Activated CD8-positive, alpha-beta memory T cell treated with anti-CD3 and anti-CD28 coated beads, Interleukin-2, amount 10 ng/mL, durations not matched to agents 7 days and 5 days (primary cell): ENCODE measurements around the gene GOLGA5. TPM values are rescaled to one million over a fixed set of nuclear protein-coding genes. Genes with fewer than 3 reads are reported as not detected.
A peak's percentile ranks its signal among the peaks of the same experiment; 100 is the strongest.
"Not testable (repeated sequence)": the region's sequence is repeated elsewhere in the genome, so short reads cannot be mapped to it uniquely, and the experiment has no call there.

ENCODE experiments used
- ATAC-seq: fragments of 150-1000 bp; cut with Tn5 transposase; one replicate; pipeline ENCODE4 v1.10.0; 2021; ENCODE audit warnings: moderate library complexity
- CTCF ChIA-PET: fragments of 350-600 bp; sonication (Branson Sonifier 250); formaldehyde crosslinking; loops from one replicate; lab custom pipeline; 2021; ENCODE audit warnings: antibody characterized with exemption; lab: Charles Lee
- DNase-seq: peaks from one replicate; pipeline ENCODE4 v3.0.0-alpha.2; 2020
- H3K27ac Mint-ChIP-seq: one replicate; pipeline ENCODE4 v1.8.0; 2021; ENCODE audit warnings: mild to moderate bottlenecking, mixed read lengths
- H3K27me3 Mint-ChIP-seq: one replicate; pipeline ENCODE4 v1.8.0; 2021; ENCODE audit warnings: mixed read lengths
- H3K36me3 Mint-ChIP-seq: one replicate; pipeline ENCODE4 v1.8.0; 2021; ENCODE audit warnings: mild to moderate bottlenecking, mixed read lengths
- H3K4me1 Mint-ChIP-seq: one replicate; pipeline ENCODE4 v1.8.0; 2021; ENCODE audit warnings: mixed read lengths
- H3K4me3 Mint-ChIP-seq: one replicate; pipeline ENCODE4 v1.8.0; 2021; ENCODE audit warnings: mild to moderate bottlenecking, moderate library complexity, mixed read lengths
- H3K9me3 Mint-ChIP-seq: one replicate; pipeline ENCODE4 v1.8.0; 2022; ENCODE audit warnings: low read depth, mixed read lengths
- total RNA-seq, 2 experiments: library from RNA; stranded (reverse); gene quantifications; one replicate each; pipeline ENCODE4 v1.2.3, GENCODE V29; 2021

Gene GOLGA5
- 10 to 100 TPM; 18.5 to 19.7 TPM for total RNA-seq

DNA sequence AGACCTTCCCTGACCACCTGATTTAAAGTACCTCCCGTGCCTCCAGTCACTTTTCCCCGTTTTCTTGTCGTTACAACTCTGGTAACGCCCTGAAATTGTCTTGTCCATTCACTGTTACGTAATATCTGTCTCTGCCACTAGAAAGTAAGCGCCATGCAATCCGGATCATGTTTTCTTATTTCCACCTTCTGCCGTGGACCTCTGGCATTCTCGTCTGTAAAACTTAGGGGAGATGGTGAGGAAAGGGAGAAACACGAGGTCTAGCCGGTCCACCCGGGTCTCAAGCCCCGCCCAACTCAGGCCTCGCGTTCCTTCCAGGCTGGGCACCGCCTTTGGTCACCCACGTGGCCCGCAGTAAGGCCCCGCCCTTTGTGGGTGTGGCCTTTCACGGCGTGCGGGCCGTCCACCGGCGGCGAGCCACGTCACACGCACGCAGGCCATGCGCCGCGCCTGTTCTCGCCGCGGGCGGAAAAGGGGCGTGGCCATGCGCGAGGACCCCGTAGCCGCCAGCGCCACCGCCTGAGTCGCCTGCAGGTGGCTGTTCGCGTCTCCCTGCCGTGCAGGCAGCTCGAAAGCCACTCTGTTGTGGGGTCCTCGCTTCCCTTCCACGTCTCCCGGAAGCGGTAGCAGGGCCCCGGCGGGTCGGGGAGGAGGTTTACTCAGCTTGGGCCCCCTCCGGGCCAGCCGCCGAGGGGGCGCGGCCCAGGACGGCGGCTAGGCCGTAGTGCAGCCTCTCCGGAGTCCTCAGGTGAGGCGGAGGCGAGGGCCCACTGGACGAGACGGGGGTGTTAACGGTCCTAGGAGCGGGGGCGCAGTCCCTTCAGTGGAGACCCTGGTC, at the start of gene GOLGA5:
GOLGA5 (plus strand) TSS at position 597 of the 838 bp plus-strand sequence. CDS start 3,133 bp downstream, outside the sequence.
- peaks cover 8% of the 10 kb centered on the region for H3K27me3 Mint-ChIP-seq
- peaks cover 10% of the 10 kb centered on the region for H3K9me3 Mint-ChIP-seq
- H3K4me3 Mint-ChIP-seq: peak within 1 kb of the TSS; percentile 97
- peaks cover 34% of the 10 kb centered on the region for H3K4me1 Mint-ChIP-seq
- peaks cover 29% of the 10 kb centered on the region for H3K36me3 Mint-ChIP-seq
- H3K27ac Mint-ChIP-seq: peak within 1 kb of the TSS; percentile 93
- CTCF ChIA-PET: interaction anchor here (1.1 kb wide), 1 partner anchor 17 kb away, joined by 3 read pairs; no protein-coding TSS in a partner anchor
- peak; percentile 99 for DNase-seq
- ATAC-seq: peak; percentile 96

GRCh38 chr14:92747701-92748258, 46.3 kb upstream of the GOLGA5 start:
- Mint-ChIP-seq H3K27me3 (peaks cover 70% of the 10 kb centered on the region), H3K4me1 (peaks cover 31% of the 10 kb centered on the region)
- ATAC-seq: peak; percentile 6

DNA sequence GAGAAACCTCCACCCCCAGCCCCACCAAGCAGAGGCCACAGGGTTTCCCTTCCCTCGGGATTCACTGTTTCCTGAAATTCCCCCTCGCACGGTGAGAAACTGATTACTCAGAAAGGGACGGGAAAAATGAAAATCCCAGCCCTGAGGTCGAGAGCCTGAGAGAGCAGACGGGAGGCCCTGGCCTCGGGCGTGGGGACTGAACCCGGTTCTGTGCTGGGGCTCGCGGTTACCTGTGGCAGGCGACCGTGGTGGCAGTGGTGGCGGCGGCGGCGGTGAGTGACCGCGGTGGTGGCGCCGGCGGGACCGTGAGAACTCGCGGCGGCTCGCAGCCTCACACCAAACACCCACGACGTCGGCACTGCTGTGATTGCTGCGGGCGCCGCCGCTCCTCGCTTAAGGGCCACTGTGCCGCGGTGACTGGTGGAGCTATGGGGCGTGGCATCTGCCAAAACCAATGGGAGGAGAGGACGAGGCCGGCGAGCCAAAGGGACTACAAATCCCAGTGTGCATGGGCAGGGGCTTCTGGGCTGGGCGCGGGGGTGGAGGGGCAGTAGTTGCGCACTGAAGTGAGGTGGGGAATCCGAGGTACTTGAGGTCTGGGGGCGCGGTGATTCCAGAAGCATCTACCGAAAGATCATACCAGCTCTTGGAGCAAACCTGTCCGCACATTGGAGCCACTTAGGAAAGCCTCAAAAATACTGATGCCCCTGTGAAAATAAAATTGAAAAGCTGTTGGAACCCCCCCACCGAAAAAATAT, 45.7 kb upstream of the GOLGA5 start, which contains the start of gene LGMN:
LGMN (minus strand) TSS at position 369 of the 758 bp plus-strand sequence. CDS start 15,841 bp downstream, outside the sequence.
- Mint-ChIP-seq H3K27me3 (peaks cover 74% of the 10 kb centered on the region), H3K36me3 (peaks cover 3% of the 10 kb centered on the region)

More at GRCh38 chr14:92747701-92748258, 46.3 kb upstream of the GOLGA5 start:
- no peak for DNase-seq
- CTCF ChIA-PET: no interaction called here
- no peaks in the 10 kb centered on the region for H3K9me3 Mint-ChIP-seq
- peaks cover 3% of the 10 kb centered on the region for H3K36me3 Mint-ChIP-seq
- peak overlapping the region; percentile 31 for H3K4me3 Mint-ChIP-seq
- H3K27ac Mint-ChIP-seq: no peak overlapping the region

DNA sequence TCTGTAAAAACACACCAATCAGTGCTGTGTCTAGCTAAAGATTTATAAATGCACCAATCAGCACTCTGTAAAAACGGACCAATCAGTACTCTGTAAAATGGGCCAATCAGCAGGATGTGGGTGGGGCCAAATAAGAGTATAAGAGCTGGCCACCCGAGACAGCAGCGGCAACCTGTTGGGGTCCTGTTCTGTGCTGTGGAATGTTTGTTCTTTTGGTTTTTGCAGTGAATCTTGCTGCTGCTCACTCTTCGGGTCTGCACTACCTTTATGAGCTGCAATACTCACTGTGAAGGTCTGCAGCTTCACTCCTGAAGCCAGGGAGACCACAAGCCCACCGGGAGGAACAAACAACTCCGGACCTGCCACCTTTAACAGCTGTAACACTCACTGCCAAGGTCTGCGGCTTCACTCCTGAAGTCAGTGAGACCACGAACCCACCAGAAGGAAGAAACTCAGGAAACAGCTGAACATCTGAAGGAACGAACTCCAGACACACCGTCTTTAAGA, 43.8 kb upstream of the GOLGA5 start:
- not testable (repeated sequence) for H3K9me3 Mint-ChIP-seq, ATAC-seq, H3K36me3 Mint-ChIP-seq, DNase-seq, H3K27ac Mint-ChIP-seq
- peak overlapping the region; percentile 61 for H3K4me3 Mint-ChIP-seq
- CTCF ChIA-PET: interaction anchor here (1.3 to 2.0 kb wide), 2 partner anchors 34 to 37 kb away, joined by 3 to 7 read pairs; no protein-coding TSS in a partner anchor
- H3K4me1 Mint-ChIP-seq: peaks cover 32% of the 10 kb centered on the region
- H3K27me3 Mint-ChIP-seq: peaks cover 73% of the 10 kb centered on the region

More for the DNA sequence above, 45.7 kb upstream of the GOLGA5 start, which contains the start of gene LGMN:
- peaks cover 31% of the 10 kb centered on the region for H3K4me1 Mint-ChIP-seq
- no peak within 1 kb of the TSS for H3K27ac Mint-ChIP-seq
- H3K4me3 Mint-ChIP-seq: peak within 1 kb of the TSS; percentile 31
- no peaks in the 10 kb centered on the region for H3K9me3 Mint-ChIP-seq
- ATAC-seq: peak; percentile 86
- CTCF ChIA-PET: interaction anchor here (0.8 kb wide), 1 partner anchor 23 kb away, joined by 3 read pairs; no protein-coding TSS in a partner anchor
- DNase-seq: peak; percentile 72

DNA sequence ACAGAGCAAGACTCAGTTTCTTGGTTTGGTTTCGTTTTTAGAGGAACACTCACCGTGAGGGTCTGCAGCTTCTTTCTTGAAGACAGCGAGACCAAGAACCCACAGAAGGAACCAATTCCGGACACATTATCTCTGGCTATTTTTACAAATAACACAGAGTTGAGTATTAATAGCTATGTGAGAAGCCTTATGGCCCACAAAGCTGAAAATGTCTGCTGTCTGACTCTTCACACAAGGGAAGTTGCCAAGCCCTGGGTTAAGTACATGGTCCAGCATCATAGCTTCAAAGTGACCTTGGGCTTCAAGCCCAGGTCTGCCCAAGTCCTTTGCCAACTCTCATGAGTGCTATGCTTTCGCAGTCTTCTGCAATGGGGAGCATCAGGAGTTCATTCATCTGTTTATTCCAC, 43.1 kb upstream of the GOLGA5 start:
- peaks cover 66% of the 10 kb centered on the region for H3K27me3 Mint-ChIP-seq
- CTCF ChIA-PET: interaction anchor here (0.7 to 2.0 kb wide), 3 partner anchors 33 to 43 kb away, joined by 3 to 7 read pairs (median 3); no protein-coding TSS in a partner anchor
- H3K27ac Mint-ChIP-seq: no peak overlapping the region
- H3K36me3 Mint-ChIP-seq: peaks cover 3% of the 10 kb centered on the region
- H3K4me3 Mint-ChIP-seq: peak overlapping the region; percentile 61
- H3K4me1 Mint-ChIP-seq: peaks cover 35% of the 10 kb centered on the region
- DNase-seq (no peak), ATAC-seq (no peak)
- H3K9me3 Mint-ChIP-seq: no peaks in the 10 kb centered on the region

DNA sequence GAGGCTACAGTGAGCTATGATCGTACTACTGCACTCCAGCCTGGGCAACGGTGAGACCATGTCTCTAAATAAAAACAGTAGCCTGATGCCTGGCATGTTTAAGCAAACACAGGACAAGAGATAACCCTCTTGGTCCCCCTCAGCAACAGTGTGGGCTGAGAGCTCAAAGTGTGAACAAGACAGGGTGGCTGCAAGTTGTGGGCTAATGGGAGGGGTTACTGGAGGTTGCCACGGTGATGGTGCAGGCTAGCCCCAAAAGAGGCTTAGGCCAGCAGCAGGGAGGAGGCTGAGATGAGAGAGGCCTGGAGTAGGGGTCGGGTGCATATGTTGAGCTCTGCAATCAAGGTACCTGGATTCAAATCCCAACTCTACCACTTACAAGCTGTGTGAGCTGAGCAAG, 42.3 kb upstream of the GOLGA5 start:
- Mint-ChIP-seq H3K36me3 (peaks cover 3% of the 10 kb centered on the region), H3K9me3 (no peaks in the 10 kb centered on the region), H3K27ac (no peak overlapping the region), H3K27me3 (peaks cover 59% of the 10 kb centered on the region), H3K4me1 (peaks cover 35% of the 10 kb centered on the region), H3K4me3 (no peak overlapping the region)
- CTCF ChIA-PET: interaction anchor here (2.0 kb wide), 1 partner anchor 32 kb away, joined by 7 read pairs; no protein-coding TSS in a partner anchor
- DNase-seq (no peak), ATAC-seq (no peak)

- no peak for DNase-seq
- peaks cover 26% of the 10 kb centered on the region for H3K4me1 Mint-ChIP-seq
- ATAC-seq: no peak
- H3K4me3 Mint-ChIP-seq: no peak overlapping the region
- H3K27ac Mint-ChIP-seq: no peak overlapping the region
- peaks cover 4% of the 10 kb centered on the region for H3K36me3 Mint-ChIP-seq
- H3K9me3 Mint-ChIP-seq: no peaks in the 10 kb centered on the region
- peaks cover 45% of the 10 kb centered on the region for H3K27me3 Mint-ChIP-seq
- CTCF ChIA-PET: no interaction called here
Measured at GRCh38 chr14:92753250-92753649, 40.9 kb upstream of the GOLGA5 start.

DNA sequence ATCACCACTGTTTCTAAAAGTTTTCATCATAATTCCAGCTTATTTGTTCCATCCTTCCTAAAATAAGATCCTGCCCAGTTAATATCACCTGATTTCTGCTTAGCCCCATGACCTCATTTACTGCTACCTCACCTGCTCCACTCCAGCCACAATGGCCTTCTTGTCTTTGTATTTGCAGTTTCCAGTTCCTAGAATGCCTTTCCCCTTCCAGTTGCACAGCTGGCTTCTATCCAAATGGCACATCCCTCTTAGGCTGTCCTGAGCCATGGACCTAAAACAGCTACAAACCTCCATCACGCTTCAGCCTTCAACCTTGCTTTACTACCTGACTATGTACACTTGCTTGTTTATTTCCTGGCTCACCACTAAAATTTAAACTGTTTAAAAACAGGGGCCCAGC, 39.1 kb upstream of the GOLGA5 start:
- Mint-ChIP-seq H3K27me3 (peaks cover 27% of the 10 kb centered on the region), H3K4me1 (peaks cover 25% of the 10 kb centered on the region), H3K4me3 (no peak overlapping the region), H3K9me3 (no peaks in the 10 kb centered on the region), H3K27ac (no peak overlapping the region), H3K36me3 (peaks cover 3% of the 10 kb centered on the region)
- DNase-seq (no peak), ATAC-seq (no peak)
- CTCF ChIA-PET: interaction anchor here (1.2 kb wide), 1 partner anchor 41 kb away, joined by 5 read pairs; no protein-coding TSS in a partner anchor

GRCh38 chr14:92755495-92755894, 38.6 kb upstream of the GOLGA5 start:
- H3K27ac Mint-ChIP-seq: no peak overlapping the region
- H3K9me3 Mint-ChIP-seq: no peaks in the 10 kb centered on the region
- H3K4me1 Mint-ChIP-seq: peaks cover 25% of the 10 kb centered on the region
- H3K36me3 Mint-ChIP-seq: peaks cover 3% of the 10 kb centered on the region
- H3K27me3 Mint-ChIP-seq: peaks cover 23% of the 10 kb centered on the region
- CTCF ChIA-PET: no interaction called here
- no peak for DNase-seq
- H3K4me3 Mint-ChIP-seq: no peak overlapping the region
- ATAC-seq: no peak

DNA sequence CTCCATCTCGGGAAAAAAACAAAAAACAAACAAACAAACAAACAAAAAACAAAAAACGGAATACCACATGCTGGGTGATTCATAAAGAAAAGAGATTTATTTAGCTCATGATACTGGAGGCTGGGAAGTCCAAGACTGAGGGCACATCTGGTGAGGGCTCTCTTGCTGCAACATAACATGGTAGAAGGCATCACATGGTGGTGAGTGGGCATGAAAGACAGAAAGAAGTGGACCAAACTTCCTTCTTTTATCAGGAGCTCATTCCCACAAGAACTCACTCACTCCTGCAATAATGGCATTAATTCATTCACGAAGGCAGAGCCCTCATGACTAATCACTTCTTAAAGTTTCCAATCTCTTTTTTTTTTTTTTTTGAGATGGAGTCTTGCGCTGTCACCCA, 37.7 kb upstream of the GOLGA5 start:
- Mint-ChIP-seq H3K4me1 (peaks cover 26% of the 10 kb centered on the region), H3K27ac (no peak overlapping the region), H3K27me3 (peaks cover 24% of the 10 kb centered on the region), H3K9me3 (no peaks in the 10 kb centered on the region), H3K36me3 (peaks cover 3% of the 10 kb centered on the region), H3K4me3 (no peak overlapping the region)
- CTCF ChIA-PET: no interaction called here
- ATAC-seq: no peak
- no peak for DNase-seq

DNA sequence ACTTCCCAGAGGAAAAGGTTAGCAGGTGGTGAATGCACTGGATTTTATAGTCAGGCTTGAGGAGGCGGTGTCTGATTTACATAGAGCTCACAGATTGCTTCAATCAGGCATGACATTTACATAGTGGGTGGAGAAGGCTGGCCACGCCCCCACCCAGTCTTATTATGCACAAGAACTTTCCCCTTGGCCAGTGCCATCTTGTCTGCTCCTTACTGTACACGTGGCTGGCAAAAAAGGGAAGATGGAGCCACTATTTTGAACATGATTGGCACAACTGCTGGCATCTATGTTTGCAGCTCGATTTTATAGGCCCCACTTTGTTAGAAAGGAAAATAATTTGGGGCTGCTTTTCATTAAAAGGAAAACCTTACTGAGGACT, 34.8 kb upstream of the GOLGA5 start:
- ATAC-seq: no peak
- Mint-ChIP-seq H3K27ac (no peak overlapping the region), H3K36me3 (peaks cover 3% of the 10 kb centered on the region), H3K4me3 (no peak overlapping the region), H3K27me3 (peaks cover 31% of the 10 kb centered on the region), H3K4me1 (peaks cover 23% of the 10 kb centered on the region), H3K9me3 (no peaks in the 10 kb centered on the region)
- DNase-seq: no peak
- CTCF ChIA-PET: interaction anchor here (1.1 kb wide), 1 partner anchor 15 kb away, joined by 3 read pairs; no protein-coding TSS in a partner anchor

DNA sequence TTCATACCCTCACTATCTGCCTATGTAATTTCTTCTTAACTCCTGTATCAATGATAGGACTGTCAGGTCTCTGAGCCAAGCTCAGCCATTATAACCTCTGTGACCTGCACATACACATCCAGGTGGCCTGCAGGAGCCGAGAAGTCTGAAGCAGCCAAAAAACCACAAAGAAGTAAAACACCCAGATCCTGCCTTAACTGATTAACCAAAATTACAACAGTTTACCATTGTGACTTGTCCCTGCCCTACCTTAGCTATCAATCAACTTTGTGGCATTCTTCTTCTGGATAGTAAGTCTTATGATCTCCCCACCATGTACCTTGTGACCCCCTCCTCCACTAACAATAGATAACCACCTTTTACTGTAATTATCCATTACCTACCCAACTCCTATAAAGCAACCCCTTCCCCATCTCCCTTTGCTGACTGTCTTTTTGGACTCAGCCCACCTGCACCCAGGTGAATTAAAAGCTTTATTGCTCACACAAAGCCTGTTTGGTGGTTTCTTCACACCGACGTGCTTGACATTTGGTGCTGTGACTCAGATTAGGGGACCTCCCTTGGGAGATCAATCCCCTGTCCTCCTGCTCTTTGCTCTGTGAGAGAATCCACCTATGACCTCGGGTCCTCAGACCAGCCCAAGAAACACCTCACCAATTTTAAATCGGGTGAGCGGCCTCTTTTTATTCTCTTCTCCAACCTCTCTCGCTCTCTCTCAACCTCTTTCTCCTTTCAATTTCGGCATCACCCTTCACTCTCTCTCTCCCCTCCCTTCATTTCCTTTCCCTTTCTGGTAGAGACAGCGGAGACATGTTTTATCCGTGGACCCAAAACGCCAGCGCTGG, 34.2 kb upstream of the GOLGA5 start:
- H3K9me3 Mint-ChIP-seq: no peaks in the 10 kb centered on the region
- CTCF ChIA-PET: interaction anchor here (1.1 kb wide), 1 partner anchor 16 kb away, joined by 3 read pairs; no protein-coding TSS in a partner anchor
- no peak overlapping the region for H3K27ac Mint-ChIP-seq
- DNase-seq (no peak), ATAC-seq (no peak)
- peaks cover 23% of the 10 kb centered on the region for H3K4me1 Mint-ChIP-seq
- peaks cover 3% of the 10 kb centered on the region for H3K36me3 Mint-ChIP-seq
- H3K4me3 Mint-ChIP-seq: no peak overlapping the region
- H3K27me3 Mint-ChIP-seq: peaks cover 36% of the 10 kb centered on the region
